ENCODE data around the gene CYLC2. TPM values are rescaled to one million over a fixed set of nuclear protein-coding genes. Genes with fewer than 3 reads are reported as not detected.
A peak's percentile ranks its signal among the peaks of the same experiment; 100 is the strongest.

Gene CYLC2
- total and polyA plus RNA-seq, 2 of the 8 experiments (the other 6 are each of a cell fraction or from before 2014, with no cell fraction given), result not detected

DNA sequence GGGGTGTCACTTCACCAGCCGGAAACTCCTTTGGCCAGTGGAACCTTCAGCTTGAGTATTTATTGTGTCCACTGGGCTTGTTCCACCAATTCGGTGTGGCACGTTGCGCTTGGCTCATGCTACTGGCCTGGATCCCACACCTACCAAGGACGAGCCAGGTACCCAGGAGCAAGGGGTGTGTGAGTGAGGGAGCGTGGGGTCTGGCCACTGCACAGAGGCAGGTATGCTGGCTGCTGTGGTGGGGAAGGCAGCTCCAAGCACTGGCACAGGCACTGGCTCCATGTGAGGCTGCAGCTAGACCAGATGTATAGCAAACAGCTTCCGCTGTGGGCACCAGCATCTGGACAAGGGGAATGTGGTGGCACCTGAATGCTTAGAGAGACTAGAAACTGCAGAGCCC is 28.1 kb upstream of the CYLC2 start:
- ChIA-PET POLR2A (ENCODE audit: partially characterized antibody) (no interaction called here), CTCF (ENCODE audit: partially characterized antibody) (no interaction called here)
- Histone ChIP-seq H3K4ac (replicated peaks; ENCODE audit: insufficient read length, low read depth, low read length) (no peak overlapping the region), H3K9me3 (ENCODE audit: insufficient read depth in 2 of 2, low read depth in 1 of 2, low read length in 1 of 2) (peaks cover 11% of the 10 kb centered on the region in 2 experiments; a peak in 2 of 4 replicates), H3K27ac (ENCODE audit: low read depth, low read length) (no peak overlapping the region), H3K23me2 (ENCODE audit: low read depth, low read length) (no peaks in the 10 kb centered on the region), H4K91ac (replicated peaks; ENCODE audit: insufficient read length, low read length) (no peak overlapping the region), H3K4me1 (replicated peaks in 1 of 4; ENCODE audit: control insufficient read depth in 3 of 4, insufficient read depth in 4 of 4, low read length in 3 of 4) (no peaks in the 10 kb centered on the region), H2AK5ac (ENCODE audit: low read depth, low read length) (no peak overlapping the region), H3K4me3 (ENCODE audit: extremely low read depth in 1 of 4, insufficient read depth in 2 of 4, low read depth in 3 of 4, low read length in 4 of 4) (no peak overlapping the region), H3K4me2 (ENCODE audit: insufficient read depth in 1 of 2, low read depth in 2 of 2, low read length in 2 of 2) (no peak overlapping the region), H3K79me1 (ENCODE audit: low read depth, low read length) (no peaks in the 10 kb centered on the region), H2BK20ac (ENCODE audit: low read length) (no peak overlapping the region), H3K56ac (replicated peaks; ENCODE audit: insufficient read length, low read depth, low read length) (no peak overlapping the region), H3K79me2 (ENCODE audit: control insufficient read depth in 1 of 2, insufficient read depth in 2 of 2, low read length in 2 of 2) (no peaks in the 10 kb centered on the region), H3K18ac (ENCODE audit: extremely low read depth, low read length) (no peak overlapping the region), H4K5ac (ENCODE audit: insufficient read length, low read depth, low read length) (no peak overlapping the region), H2AFZ (ENCODE audit: low read length) (no peak overlapping the region), H3K36me3 (ENCODE audit: control insufficient read depth in 2 of 4, insufficient read depth in 4 of 4, low read length in 3 of 4) (no peaks in the 10 kb centered on the region), H2BK12ac (ENCODE audit: low read depth, low read length) (no peak overlapping the region), H4K8ac (ENCODE audit: extremely low read depth, insufficient read depth, low read length) (0 out of 2 replicates have a peak overlapping the region, but pooled peaks have one; percentile 25), H2BK120ac (replicated peaks; ENCODE audit: low read depth, low read length) (no peak overlapping the region), H3K23ac (ENCODE audit: insufficient read length) (no peak overlapping the region), H3K14ac (ENCODE audit: insufficient read length) (no peak overlapping the region), H2BK5ac (ENCODE audit: low read depth, low read length) (no peak overlapping the region), H3K9ac (replicated peaks in 1 of 4; ENCODE audit: extremely low read depth in 1 of 4, low read depth in 3 of 4, low read length in 3 of 4) (no peak overlapping the region), H4K20me1 (replicated peaks in 1 of 2; ENCODE audit: control insufficient read depth in 1 of 2, insufficient read depth in 2 of 2, low read length in 2 of 2) (no peaks in the 10 kb centered on the region), H2BK15ac (ENCODE audit: low read length) (no peak overlapping the region), H3K27me3 (replicated peaks in 1 of 4; ENCODE audit: control insufficient read depth in 3 of 4, extremely low read depth in 1 of 4, insufficient read depth in 3 of 4, low read length in 3 of 4) (no peaks in the 10 kb centered on the region)
- FAIRE-seq, result no peak
- WGBS, 2 experiments (ENCODE audit: extremely low coverage in 1 of 2, insufficient coverage in 1 of 2, insufficient read length in 1 of 2, insufficient replicate concordance in 2 of 2, low coverage in 1 of 2, low lambda C conversion rate in 2 of 2, missing lambda C conversion rate in 1 of 2), result 94% methylated on average over 7 of the region's 7 CpGs; no CpG with 5 or more reads in 1 of the 2 experiments
- no peak for DNase-seq (ENCODE audit: low read depth in 1 of 2, low spot score in 2 of 2)
- no peak for TF ChIP-seq TBP (IDR thresholded peaks at IDR 0.05; ENCODE audit: low read depth, low read length)
- TF ChIP-seq RNF2 (IDR thresholded peaks at IDR 0.05; ENCODE audit: borderline replicate concordance, low read depth, low read length, missing control alignments, poor library complexity, severe bottlenecking), result no peak
- TF ChIP-seq SIX5 (IDR thresholded peaks at IDR 0.05; ENCODE audit: low read depth, low read length), result no peak
- TF ChIP-seq POLR2A (IDR thresholded peaks at IDR 0.05; ENCODE audit: control extremely low read depth in 1 of 2, low read depth in 2 of 2, low read length in 2 of 2), result no peak
- TF ChIP-seq BACH1 (IDR thresholded peaks at IDR 0.05; ENCODE audit: low read length), result no peak
- TF ChIP-seq RXRA (IDR thresholded peaks at IDR 0.05; ENCODE audit: insufficient read depth, low read depth, low read length), result no peak
- TF ChIP-seq SP1 (IDR thresholded peaks at IDR 0.05; ENCODE audit: low read depth, low read length), result no peak
- TF ChIP-seq CTCF (IDR thresholded peaks at IDR 0.05; ENCODE audit: control extremely low read depth in 1 of 3, insufficient read depth in 1 of 3, low read depth in 1 of 3, low read length in 3 of 3), result no peak
- TF ChIP-seq RBBP5 (IDR thresholded peaks at IDR 0.05; ENCODE audit: borderline replicate concordance, low read depth, low read length), result no peak
- no peak for TF ChIP-seq TAF1 (IDR thresholded peaks at IDR 0.05; ENCODE audit: low read depth, low read length)
- no peak for TF ChIP-seq GABPA (IDR thresholded peaks at IDR 0.05; ENCODE audit: borderline replicate concordance, insufficient read depth, low read length)
- TF ChIP-seq KDM4A (IDR thresholded peaks at IDR 0.05; ENCODE audit: low read depth, low read length, severe bottlenecking), result no peak
